ENCODE measurements around the gene NOL4.

NOL4 gene

GRCh38 chr18:34222307-34223163 is 2.2 kb downstream of the NOL4 start:
- no peaks in the 10 kb centered on the region for H3K36me3 ChIP-seq (ENCODE audit: control insufficient read depth, insufficient read depth, low read length)
- H3K4me3 ChIP-seq (ENCODE audit: low read length): no peak overlapping the region
- peaks cover 45% of the 10 kb centered on the region for H3K27me3 ChIP-seq (ENCODE audit: control insufficient read depth, insufficient read depth, low read length)
- H3K9ac ChIP-seq (ENCODE audit: low read length): peak overlapping the region; percentile 41
- no peaks in the 10 kb centered on the region for H3K9me3 ChIP-seq (ENCODE audit: control insufficient read depth, low read length)
- H3K4me1 ChIP-seq (ENCODE audit: control insufficient read depth, insufficient read depth, low read length): peaks cover 8% of the 10 kb centered on the region

- Histone ChIP-seq H3K9ac (ENCODE audit: low read length) (peak overlapping the region; percentile 41), H3K4me1 (ENCODE audit: control insufficient read depth, insufficient read depth, low read length) (peaks cover 8% of the 10 kb centered on the region), H3K36me3 (ENCODE audit: control insufficient read depth, insufficient read depth, low read length) (no peaks in the 10 kb centered on the region), H3K4me3 (ENCODE audit: low read length) (no peak overlapping the region), H3K9me3 (ENCODE audit: control insufficient read depth, low read length) (no peaks in the 10 kb centered on the region), H3K27me3 (ENCODE audit: control insufficient read depth, insufficient read depth, low read length) (peaks cover 42% of the 10 kb centered on the region)
Measured at GRCh38 chr18:34221971-34222306, 2.8 kb downstream of the NOL4 start.

- H3K4me1 ChIP-seq (ENCODE audit: control insufficient read depth, insufficient read depth, low read length): peaks cover 8% of the 10 kb centered on the region
- H3K9ac ChIP-seq (ENCODE audit: low read length): no peak overlapping the region
- no peaks in the 10 kb centered on the region for H3K36me3 ChIP-seq (ENCODE audit: control insufficient read depth, insufficient read depth, low read length)
- H3K27me3 ChIP-seq (ENCODE audit: control insufficient read depth, insufficient read depth, low read length): peaks cover 35% of the 10 kb centered on the region
- H3K9me3 ChIP-seq (ENCODE audit: control insufficient read depth, low read length): no peaks in the 10 kb centered on the region
- no peak overlapping the region for H3K4me3 ChIP-seq (ENCODE audit: low read length)
Measured at GRCh38 chr18:34220081-34220815, 4.5 kb downstream of the NOL4 start.

GRCh38 chr18:34219651-34220050 is 5.1 kb downstream of the NOL4 start:
- H3K27me3 ChIP-seq (ENCODE audit: control insufficient read depth, insufficient read depth, low read length): peaks cover 31% of the 10 kb centered on the region
- H3K4me1 ChIP-seq (ENCODE audit: control insufficient read depth, insufficient read depth, low read length): peaks cover 8% of the 10 kb centered on the region
- H3K4me3 ChIP-seq (ENCODE audit: low read length): no peak overlapping the region
- H3K9ac ChIP-seq (ENCODE audit: low read length): no peak overlapping the region
- no peaks in the 10 kb centered on the region for H3K36me3 ChIP-seq (ENCODE audit: control insufficient read depth, insufficient read depth, low read length)
- no peaks in the 10 kb centered on the region for H3K9me3 ChIP-seq (ENCODE audit: control insufficient read depth, low read length)

GRCh38 chr18:34212511-34212910 is 12.2 kb downstream of the NOL4 start:
- Histone ChIP-seq H3K27me3 (ENCODE audit: control insufficient read depth, insufficient read depth, low read length) (no peaks in the 10 kb centered on the region), H3K36me3 (ENCODE audit: control insufficient read depth, insufficient read depth, low read length) (no peaks in the 10 kb centered on the region), H3K9ac (ENCODE audit: low read length) (no peak overlapping the region), H3K4me1 (ENCODE audit: control insufficient read depth, insufficient read depth, low read length) (no peaks in the 10 kb centered on the region), H3K9me3 (ENCODE audit: control insufficient read depth, low read length) (no peaks in the 10 kb centered on the region), H3K4me3 (ENCODE audit: low read length) (no peak overlapping the region)

GRCh38 chr18:34207344-34207851 is 17.3 kb downstream of the NOL4 start:
- no peaks in the 10 kb centered on the region for H3K27me3 ChIP-seq (ENCODE audit: control insufficient read depth, insufficient read depth, low read length)

GRCh38 chr18:34203866-34204265 is 20.8 kb downstream of the NOL4 start:
- no peaks in the 10 kb centered on the region for H3K27me3 ChIP-seq (ENCODE audit: control insufficient read depth, insufficient read depth, low read length)
- H3K4me1 ChIP-seq (ENCODE audit: control insufficient read depth, insufficient read depth, low read length): no peaks in the 10 kb centered on the region
- no peaks in the 10 kb centered on the region for H3K36me3 ChIP-seq (ENCODE audit: control insufficient read depth, insufficient read depth, low read length)
- H3K9ac ChIP-seq (ENCODE audit: low read length): no peak overlapping the region
- H3K9me3 ChIP-seq (ENCODE audit: control insufficient read depth, low read length): no peaks in the 10 kb centered on the region
- H3K4me3 ChIP-seq (ENCODE audit: low read length): no peak overlapping the region

More at GRCh38 chr18:34207344-34207851, 17.3 kb downstream of the NOL4 start:
- no peak overlapping the region for H3K4me3 ChIP-seq (ENCODE audit: low read length)
- no peaks in the 10 kb centered on the region for H3K4me1 ChIP-seq (ENCODE audit: control insufficient read depth, insufficient read depth, low read length)
- H3K9me3 ChIP-seq (ENCODE audit: control insufficient read depth, low read length): no peaks in the 10 kb centered on the region
- H3K9ac ChIP-seq (ENCODE audit: low read length): no peak overlapping the region
- no peaks in the 10 kb centered on the region for H3K36me3 ChIP-seq (ENCODE audit: control insufficient read depth, insufficient read depth, low read length)

- no peaks in the 10 kb centered on the region for H3K4me1 ChIP-seq (ENCODE audit: control insufficient read depth, insufficient read depth, low read length)
- no peaks in the 10 kb centered on the region for H3K36me3 ChIP-seq (ENCODE audit: control insufficient read depth, insufficient read depth, low read length)
- H3K4me3 ChIP-seq (ENCODE audit: low read length): no peak overlapping the region
- H3K9me3 ChIP-seq (ENCODE audit: control insufficient read depth, low read length): no peaks in the 10 kb centered on the region
- no peaks in the 10 kb centered on the region for H3K27me3 ChIP-seq (ENCODE audit: control insufficient read depth, insufficient read depth, low read length)
- no peak overlapping the region for H3K9ac ChIP-seq (ENCODE audit: low read length)
Measured at GRCh38 chr18:34196256-34196655, 28.5 kb downstream of the NOL4 start.

- Histone ChIP-seq H3K36me3 (ENCODE audit: control insufficient read depth, insufficient read depth, low read length) (no peaks in the 10 kb centered on the region), H3K9ac (ENCODE audit: low read length) (no peak overlapping the region), H3K9me3 (ENCODE audit: control insufficient read depth, low read length) (no peaks in the 10 kb centered on the region), H3K4me3 (ENCODE audit: low read length) (no peak overlapping the region), H3K27me3 (ENCODE audit: control insufficient read depth, insufficient read depth, low read length) (no peaks in the 10 kb centered on the region), H3K4me1 (ENCODE audit: control insufficient read depth, insufficient read depth, low read length) (no peaks in the 10 kb centered on the region)
Measured at GRCh38 chr18:34194239-34194638, 30.5 kb downstream of the NOL4 start.

GRCh38 chr18:34189656-34190435 is 34.9 kb downstream of the NOL4 start:
- Histone ChIP-seq H3K4me3 (ENCODE audit: low read length) (no peak overlapping the region), H3K4me1 (ENCODE audit: control insufficient read depth, insufficient read depth, low read length) (no peaks in the 10 kb centered on the region), H3K9me3 (ENCODE audit: control insufficient read depth, low read length) (no peaks in the 10 kb centered on the region), H3K36me3 (ENCODE audit: control insufficient read depth, insufficient read depth, low read length) (no peaks in the 10 kb centered on the region), H3K27me3 (ENCODE audit: control insufficient read depth, insufficient read depth, low read length) (no peaks in the 10 kb centered on the region), H3K9ac (ENCODE audit: low read length) (no peak overlapping the region)
